Stimulated activated CD4-positive, alpha-beta T cell treated with anti-CD3 and anti-CD28 coated beads, TNF-alpha, amount 100 ng/mL, for 24 hours (primary cell): ENCODE results near the gene TMEM52.

Experiments used
- DNase-seq, 3 experiments: peaks; one replicate each; pipeline ENCODE4 v3.0.0-alpha.2; 2020; ENCODE audit warnings: low read depth in 3 of 3

The TMEM52 gene

GRCh38 chr1:1926886-1927660 lies 8.0 kb upstream of the TMEM52 start:
- no peak for DNase-seq

DNA sequence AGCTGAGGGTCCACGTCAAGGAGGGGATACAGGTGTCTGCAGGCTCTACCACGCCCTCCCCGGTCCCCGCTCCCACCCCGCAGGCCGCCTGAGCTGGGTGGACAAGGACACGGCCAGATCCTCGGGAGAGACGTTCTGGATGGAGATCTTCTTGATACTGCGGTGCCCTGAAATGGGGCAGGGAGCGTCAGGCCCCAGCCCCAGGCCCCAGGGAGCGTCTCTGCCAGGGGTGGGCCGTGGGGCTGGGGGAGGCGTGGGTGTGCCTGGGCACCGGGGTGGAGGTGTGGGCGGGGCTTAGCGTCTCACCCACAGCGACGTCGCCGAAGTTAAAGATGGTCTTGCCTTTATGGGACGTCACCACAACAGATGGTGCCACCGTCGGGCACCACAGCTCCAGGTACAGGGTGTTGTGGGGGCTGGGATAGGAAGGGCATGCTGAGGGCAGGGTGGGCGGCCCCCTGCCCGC lies 7.3 kb upstream of the TMEM52 start:
- no peak for DNase-seq

DNA sequence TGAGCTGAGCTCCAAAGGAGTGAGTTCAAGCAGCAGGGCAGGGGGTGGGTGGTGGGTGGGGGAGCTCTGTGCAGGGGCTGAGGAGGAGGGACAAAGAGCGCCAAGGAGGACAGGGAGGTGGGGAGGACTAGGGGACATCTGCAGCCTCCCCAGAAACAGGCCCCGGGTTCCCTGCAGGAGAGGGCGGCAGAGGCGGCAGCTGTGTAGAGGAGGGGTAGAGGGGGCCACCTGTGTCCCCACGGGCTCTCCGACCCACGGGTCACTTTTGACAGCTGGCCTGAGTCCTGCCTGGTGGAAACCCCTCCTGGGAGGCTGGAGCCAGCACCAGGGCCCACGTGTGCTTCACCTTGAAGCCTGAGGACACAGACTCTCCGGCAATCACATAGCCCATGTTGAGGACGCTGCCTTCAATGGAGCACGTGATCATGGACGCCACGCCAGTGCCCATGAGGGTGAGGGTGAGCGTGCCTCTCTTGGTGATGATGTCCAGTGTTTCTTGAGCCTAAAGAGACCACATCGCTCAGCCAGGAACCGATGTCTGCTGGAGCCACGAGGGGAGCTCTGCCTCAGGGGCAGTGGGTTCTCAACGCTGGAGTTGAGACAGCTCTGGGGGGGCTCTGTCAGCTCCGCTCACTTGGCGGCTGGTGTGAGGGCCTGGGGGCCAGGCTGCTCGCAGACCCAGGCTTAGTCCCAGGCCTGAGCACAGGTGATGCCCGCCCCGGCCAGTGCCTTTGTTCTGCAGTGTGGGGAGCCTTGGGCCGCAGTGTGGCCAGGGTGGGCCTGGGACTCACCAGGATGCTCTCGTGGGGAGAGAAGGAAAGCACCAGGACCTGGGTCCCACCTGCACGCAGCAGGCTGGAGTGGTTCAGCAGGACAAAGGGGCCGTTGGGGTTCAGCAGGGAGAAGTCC lies 6.6 kb upstream of the TMEM52 start:
- DNase-seq: no peak

GRCh38 chr1:1924849-1925248 lies 5.8 kb upstream of the TMEM52 start:
- DNase-seq: no peak

- DNase-seq: no peak
These were observed 5.3 kb upstream of the TMEM52 start for GRCh38 chr1:1924386-1924785.

DNA sequence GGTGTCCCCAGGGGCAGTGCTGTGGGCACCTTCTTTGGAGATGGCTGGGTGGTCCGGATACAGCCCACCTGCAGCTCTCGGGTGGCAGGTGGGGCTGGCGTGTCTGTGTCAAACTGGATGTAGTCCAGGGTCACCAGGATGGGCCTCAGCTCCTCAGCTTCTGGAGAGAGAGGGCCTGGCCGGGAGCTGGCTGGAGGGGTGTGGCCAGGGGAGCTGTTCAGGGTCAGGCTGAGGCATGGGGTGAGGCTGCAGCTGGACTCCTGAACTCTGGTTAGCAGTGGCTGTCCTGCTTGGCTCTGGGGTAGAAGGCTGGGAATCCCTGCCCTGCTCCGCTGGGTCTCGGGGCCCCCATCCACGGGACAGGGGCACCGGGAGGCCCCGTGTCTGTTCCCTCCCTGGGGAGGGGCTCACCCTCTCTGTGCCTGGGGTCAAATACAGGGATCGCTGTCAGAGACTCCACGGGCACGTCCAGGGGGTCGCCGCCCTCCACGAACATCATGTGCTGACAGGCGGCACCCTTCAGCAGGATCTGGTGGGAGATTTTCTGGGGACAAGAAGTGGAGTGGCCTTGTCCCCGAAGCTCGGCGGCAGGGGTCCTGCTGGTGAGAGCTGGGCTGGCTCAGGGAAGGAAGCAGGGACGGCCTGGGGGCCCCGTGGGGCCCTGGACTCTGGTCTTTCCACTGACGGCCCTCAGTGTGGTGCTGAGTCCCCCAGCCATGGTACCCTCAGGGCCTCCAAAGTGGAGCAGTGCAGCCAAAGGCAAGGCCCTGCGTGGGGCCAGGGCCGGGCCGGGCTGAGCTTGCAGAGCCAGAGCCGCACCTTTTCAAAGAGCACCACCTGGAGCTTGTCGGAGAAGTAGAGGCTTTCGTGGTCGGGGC lies 4.1 kb upstream of the TMEM52 start:
- no peak for DNase-seq

DNA sequence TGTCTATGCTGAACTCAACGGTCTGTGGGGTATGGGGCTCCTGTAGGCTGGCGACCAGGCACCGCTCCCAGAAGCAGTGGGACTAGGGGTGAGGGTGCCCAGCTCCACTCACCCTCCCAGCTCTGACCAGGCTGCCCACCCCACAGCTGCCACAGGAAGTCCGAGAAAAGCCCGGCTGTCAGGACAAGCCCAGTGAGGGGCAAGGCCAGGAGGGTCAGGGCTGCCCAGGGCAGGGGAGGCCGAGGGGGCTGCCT lies 3.5 kb upstream of the TMEM52 start:
- DNase-seq: no peak

- no peak for DNase-seq
These were observed 3.0 kb upstream of the TMEM52 start for GRCh38 chr1:1921901-1922701.

GRCh38 chr1:1921459-1921862 lies 2.4 kb upstream of the TMEM52 start:
- DNase-seq: no peak

GRCh38 chr1:1920608-1921458 lies 1.8 kb upstream of the TMEM52 start:
- DNase-seq: no peak

GRCh38 chr1:1920057-1920607 lies 1.1 kb upstream of the TMEM52 start:
- DNase-seq: no peak

GRCh38 chr1:1919304-1920056 lies 401 bp upstream of the TMEM52 start:
- DNase-seq: peak; percentile 93 to 99 (median 97)

GRCh38 chr1:1917995-1918900 lies 831 bp downstream of the TMEM52 start:
- no peak for DNase-seq

DNA sequence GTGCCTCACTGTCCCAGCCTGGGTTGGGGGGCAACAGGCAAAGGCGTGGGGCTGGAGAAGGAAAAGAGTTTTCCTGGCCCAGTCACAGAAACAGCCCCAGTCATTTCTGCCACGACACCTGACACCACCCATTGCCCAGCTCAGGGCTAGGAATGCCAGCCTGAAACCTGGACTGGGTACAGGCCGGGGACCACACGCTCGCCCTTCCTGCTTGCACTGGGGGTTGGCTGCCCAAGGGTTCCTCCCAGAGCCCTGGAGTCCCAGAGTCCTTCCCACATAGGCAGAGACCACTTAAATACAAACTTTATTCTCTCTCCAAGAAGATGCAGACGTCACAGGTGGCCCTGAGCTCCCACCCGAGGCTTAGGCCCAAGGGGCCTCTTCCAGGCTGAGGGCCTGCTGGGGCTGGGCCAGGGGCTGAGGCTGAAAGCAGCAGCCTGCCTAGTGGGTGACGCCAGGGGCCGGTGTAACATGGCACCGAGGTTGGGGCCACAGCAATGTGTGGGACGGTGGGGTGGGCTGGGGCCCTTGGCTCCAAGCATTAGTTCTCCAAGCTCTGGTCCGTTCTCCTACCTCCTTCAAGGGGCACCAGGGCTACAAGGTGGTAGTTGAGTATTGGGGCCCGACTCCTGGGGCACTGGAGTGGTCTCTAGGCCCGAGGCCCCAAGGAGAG lies 1.6 kb downstream of the TMEM52 start:
- no peak for DNase-seq

DNA sequence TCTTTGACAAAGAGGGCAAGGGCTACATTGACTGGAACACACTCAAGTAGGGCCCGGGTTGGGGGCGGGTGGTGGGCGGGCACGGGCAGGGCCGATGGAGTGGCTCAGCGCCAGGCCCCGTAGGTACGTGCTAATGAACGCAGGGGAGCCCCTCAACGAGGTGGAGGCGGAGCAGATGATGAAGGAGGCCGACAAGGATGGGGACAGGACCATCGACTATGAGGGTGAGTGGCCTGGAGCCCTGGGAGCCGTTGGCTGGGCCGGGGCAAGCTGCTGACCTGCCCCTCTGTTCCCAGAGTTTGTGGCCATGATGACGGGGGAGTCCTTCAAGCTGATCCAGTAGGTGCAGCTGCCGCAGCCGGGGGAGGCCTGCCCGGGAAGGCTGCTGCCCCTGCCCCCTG lies 2.2 kb downstream of the TMEM52 start:
- DNase-seq: no peak

GRCh38 chr1:1915911-1916840 lies 2.9 kb downstream of the TMEM52 start:
- DNase-seq: no peak
